ENCODE measurements around the gene TAF5L. TPM values are rescaled to one million over a fixed set of nuclear protein-coding genes. Genes with fewer than 3 reads are reported as not detected.

The TAF5L gene
- total RNA-seq, 1 experiment from 2014 or later = 28.7 TPM

DNA sequence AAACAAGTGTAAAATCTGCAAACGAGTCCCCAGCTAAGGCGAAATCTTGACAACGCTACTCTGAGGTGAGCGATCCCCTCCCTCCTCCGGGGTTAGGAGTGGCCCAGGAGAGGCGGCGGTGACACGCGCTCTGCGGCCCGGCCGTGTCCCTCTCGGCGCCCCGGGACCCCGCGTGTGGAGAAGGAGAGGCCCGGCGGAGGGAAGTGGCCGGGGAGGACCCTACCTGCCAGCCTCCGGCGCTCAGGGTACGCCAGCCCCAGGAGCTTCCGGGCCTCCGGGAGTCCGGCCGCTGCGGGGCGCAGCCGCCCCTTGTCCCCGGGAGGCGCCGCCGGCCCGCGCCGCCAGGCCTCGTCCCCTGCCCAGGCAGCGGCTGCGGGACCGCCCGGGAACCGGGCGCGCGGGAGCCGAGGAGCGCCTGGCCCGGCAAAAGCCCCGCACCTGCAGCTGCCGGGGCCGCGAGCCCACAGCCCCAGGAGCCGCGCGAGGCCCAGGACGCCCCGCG is 68.0 kb downstream of the TAF5L start:
- H3K9me3 ChIP-seq (replicated peaks) = no peaks in the 10 kb centered on the region
- DNase-seq = peak; percentile 40 to 52
- no peaks in the 10 kb centered on the region for H3K27me3 ChIP-seq
- no peaks in the 10 kb centered on the region for H3K36me3 ChIP-seq
- H3K4me3 ChIP-seq = peak overlapping the region; percentile 78
- peaks cover 3% of the 10 kb centered on the region; the same call in 1 of the 2 replicates for H3K4me1 ChIP-seq
- no peak overlapping the region for H3K27ac ChIP-seq

DNA sequence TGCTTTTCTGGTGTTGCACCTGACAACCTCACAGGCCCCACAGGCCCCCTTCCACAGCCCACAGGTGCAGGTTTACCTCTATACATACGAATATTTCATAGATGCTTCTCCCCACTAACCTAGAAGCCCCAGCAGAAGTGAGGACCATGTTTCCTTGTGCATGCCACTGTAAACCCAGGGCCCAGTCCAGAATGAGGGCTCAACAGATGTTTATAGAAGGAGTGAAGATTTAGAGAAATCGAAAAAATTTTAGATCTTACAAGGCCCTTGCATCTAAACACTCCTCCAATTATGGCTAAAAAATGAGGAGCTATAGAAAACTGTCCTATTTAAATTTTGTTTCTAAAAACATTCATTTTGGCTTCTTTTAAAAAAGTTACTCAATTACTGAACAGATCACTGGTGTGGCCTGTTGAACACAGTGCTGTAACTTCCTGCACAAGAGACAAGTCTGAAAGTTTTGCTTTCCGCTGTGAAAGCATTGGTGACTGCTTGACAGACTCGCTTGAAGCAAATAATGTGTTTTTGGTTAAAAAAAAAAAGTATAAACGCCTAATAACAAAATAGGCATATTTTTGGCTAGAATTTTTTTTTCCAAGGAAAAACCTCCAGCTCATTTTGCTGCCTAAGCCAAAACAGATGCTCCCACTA is 68.6 kb downstream of the TAF5L start:
- DNase-seq = peak in 1 of 2 experiments; percentile 20
- H3K27me3 ChIP-seq = no peaks in the 10 kb centered on the region
- no peaks in the 10 kb centered on the region for H3K9me3 ChIP-seq (replicated peaks)
- peak overlapping the region; percentile 78 for H3K4me3 ChIP-seq
- H3K4me1 ChIP-seq = no peaks in the 10 kb centered on the region
- H3K36me3 ChIP-seq = no peaks in the 10 kb centered on the region
- H3K27ac ChIP-seq = no peak overlapping the region

DNA sequence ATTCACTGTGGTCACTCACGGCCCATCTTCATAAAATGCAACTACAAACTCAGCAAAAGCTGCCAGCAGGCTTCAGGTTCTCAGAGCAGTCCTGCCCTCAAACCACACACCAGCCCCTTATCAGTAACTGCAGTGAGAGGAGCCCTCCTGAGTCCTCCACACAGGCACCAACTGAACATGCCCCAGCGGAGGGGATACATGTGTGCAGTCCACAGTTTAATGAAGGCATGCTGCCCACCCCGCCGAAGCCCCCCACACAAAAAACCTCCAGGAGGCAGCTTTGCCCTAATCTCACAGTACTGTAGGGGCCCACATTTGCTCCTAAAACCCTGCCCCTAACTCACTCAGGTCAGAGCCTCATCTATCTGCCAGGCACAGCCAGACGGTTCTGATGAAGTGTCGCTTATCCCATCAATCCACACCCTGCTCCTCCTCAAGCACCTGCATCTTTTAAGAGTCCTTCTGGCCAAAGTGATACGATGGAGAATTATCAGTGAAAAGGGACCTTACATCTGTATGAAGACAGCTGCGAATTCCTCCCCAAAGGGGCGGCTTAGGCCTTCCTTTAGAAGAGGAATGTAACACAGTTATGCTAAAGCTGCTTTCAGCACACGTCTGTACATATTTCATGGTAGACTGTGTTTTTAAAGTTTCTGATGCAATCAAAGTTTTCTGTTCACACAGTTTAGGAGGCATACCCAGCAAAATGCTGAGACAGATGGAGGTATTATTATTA is 70.9 kb downstream of the TAF5L start:
- Histone ChIP-seq H3K9me3 (replicated peaks) (no peaks in the 10 kb centered on the region), H3K27ac (no peak overlapping the region), H3K27me3 (no peaks in the 10 kb centered on the region), H3K4me1 (no peaks in the 10 kb centered on the region), H3K4me3 (no peak overlapping the region), H3K36me3 (no peaks in the 10 kb centered on the region)
- no peak for DNase-seq

DNA sequence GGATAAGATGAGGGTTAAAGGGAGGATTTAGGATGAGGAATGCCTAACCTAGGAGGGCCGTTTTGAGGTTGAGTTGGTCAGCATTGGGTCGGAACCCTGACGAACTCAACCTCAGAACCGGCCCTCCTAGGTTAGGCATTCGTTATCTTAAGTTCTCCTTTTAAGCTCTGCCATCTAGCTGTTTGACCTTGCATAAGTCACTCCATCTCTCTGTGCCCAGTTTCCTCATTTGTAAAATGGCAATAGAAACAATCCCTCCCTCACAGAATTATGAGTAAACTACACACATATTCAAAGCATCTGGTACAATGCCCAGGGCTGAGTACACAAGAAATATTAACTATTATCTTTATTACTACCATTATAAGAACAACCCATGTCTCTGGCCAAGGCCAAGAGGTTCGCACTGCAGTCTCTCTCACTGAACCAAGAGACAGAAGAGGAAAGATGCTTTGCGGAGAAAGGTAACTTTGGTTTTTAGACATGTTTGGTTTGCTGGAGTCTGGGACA is 72.2 kb downstream of the TAF5L start:
- no peaks in the 10 kb centered on the region for H3K27me3 ChIP-seq
- no peaks in the 10 kb centered on the region for H3K4me1 ChIP-seq
- H3K36me3 ChIP-seq = no peaks in the 10 kb centered on the region
- no peak overlapping the region for H3K4me3 ChIP-seq
- DNase-seq = no peak
- no peak overlapping the region for H3K27ac ChIP-seq
- H3K9me3 ChIP-seq (replicated peaks) = no peaks in the 10 kb centered on the region

DNA sequence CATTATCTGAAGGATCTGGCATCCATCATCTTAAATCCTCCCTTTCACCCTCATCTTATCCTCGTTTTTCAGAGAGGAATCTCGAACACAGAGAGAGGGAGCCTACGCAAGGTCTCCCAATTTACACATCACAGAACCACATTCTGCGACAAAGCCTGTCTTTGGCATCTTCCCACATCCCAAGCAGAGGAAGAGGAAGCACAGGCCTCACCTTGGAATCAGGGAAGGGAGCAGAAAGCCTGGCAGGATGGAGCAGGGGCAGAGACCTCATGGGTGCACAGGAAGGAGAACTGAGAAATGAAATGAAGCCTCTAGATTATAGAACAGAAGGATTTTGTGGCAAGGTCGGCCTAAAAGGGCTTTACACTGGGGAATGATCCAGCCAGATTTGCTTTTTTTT is 73.2 kb downstream of the TAF5L start:
- no peak for DNase-seq

DNA sequence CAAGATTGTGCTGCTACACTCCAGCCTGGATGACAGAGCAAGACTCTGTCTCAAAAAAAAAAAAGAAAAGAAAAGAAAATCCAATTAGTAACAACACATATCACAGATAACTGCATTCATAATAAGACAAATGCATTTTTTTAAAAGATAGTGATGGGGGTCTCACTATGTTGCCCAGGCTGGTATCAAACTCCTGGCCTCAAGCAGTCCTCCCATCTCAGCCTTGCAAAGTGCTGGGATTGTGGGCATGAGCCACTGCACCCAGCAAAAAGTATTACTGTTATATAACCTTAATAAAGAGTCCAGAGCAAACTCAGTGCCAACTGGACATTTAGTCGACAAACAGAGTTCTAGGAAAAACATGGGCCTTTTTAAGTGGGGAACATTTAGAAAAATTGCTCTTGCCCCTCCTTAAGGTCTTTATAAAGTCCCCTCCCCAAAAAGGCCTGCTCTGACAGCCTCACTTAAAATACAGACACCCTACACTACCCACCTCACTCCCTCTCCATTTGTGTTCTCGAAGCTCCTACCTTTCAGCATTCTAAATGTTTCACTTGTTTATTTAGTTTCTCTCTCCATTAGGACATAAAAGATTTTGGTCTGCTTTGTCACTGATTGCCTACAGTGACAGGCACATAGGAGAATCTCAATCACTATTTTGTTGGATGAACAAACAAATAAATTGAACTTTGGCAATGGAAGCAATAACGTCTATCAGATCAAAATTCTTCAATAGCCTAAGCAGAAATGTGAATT is 74.9 kb downstream of the TAF5L start:
- peaks cover 9% of the 10 kb centered on the region for H3K36me3 ChIP-seq
- H3K4me1 ChIP-seq = no peaks in the 10 kb centered on the region
- no peak overlapping the region for H3K4me3 ChIP-seq
- DNase-seq = no peak
- H3K27me3 ChIP-seq = no peaks in the 10 kb centered on the region
- H3K9me3 ChIP-seq (replicated peaks) = no peaks in the 10 kb centered on the region
- no peak overlapping the region for H3K27ac ChIP-seq

More for the DNA sequence above, 73.2 kb downstream of the TAF5L start:
- Histone ChIP-seq H3K27me3 (no peaks in the 10 kb centered on the region), H3K9me3 (replicated peaks) (no peaks in the 10 kb centered on the region), H3K4me1 (no peaks in the 10 kb centered on the region), H3K27ac (no peak overlapping the region), H3K36me3 (no peaks in the 10 kb centered on the region; the same call in 1 of the 2 replicates), H3K4me3 (no peak overlapping the region)

DNA sequence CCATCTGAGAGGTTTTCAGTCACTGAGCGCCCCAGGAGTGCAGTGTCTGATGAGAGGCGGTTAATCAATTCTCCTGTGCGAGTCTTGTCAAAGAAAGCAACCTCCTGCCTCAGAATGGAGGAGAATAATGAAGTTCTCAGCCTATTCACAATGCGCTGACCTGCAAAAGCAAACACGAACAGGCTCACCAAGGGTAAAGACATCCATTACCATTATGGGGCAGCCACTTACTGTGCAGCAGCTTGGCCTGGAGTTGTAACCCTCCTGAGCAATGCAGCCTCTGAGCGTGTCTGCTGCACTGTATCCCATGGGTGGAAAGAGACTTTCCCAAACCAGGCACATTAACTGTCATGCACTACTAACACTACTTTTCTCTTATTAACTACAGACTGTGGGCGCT is 78.4 kb downstream of the TAF5L start:
- Histone ChIP-seq H3K27ac (no peak overlapping the region), H3K4me3 (no peak overlapping the region), H3K4me1 (no peaks in the 10 kb centered on the region), H3K36me3 (peaks cover 23% of the 10 kb centered on the region), H3K9me3 (replicated peaks) (no peaks in the 10 kb centered on the region), H3K27me3 (no peaks in the 10 kb centered on the region)
- DNase-seq = no peak

DNA sequence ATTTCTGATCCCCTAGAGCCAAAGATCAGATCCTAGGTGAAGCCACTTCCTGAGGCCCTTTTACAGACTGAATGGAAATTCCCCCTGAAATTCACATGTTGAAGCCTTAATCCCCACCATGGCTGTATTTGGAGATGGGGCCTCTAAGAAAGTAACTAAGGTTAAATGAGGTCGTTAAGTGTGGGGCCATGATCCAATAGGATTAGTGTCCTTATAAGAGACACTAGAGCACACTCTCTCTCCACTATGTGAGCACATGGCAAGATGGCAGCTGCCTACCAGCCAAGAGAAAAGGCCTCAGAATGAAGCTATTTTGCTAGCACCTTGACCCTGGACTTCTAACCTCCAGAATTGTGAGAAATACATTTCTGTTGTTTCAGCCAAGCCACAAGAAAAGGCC is 81.3 kb downstream of the TAF5L start:
- Histone ChIP-seq H3K36me3 (peaks cover 30% of the 10 kb centered on the region), H3K9me3 (replicated peaks) (no peaks in the 10 kb centered on the region), H3K4me3 (no peak overlapping the region), H3K4me1 (no peaks in the 10 kb centered on the region), H3K27me3 (no peaks in the 10 kb centered on the region), H3K27ac (no peak overlapping the region)
- DNase-seq = no peak

Other genes with a start within 250 kb of the TAF5L start
- gene ACTA1, start 192.0 kb downstream of the TAF5L start, total RNA-seq (2014; rRNA removed; shearing (Covaris generic)) = 0.15 and 0.93 TPM in 2 replicates
- gene NUP133, start 117.8 kb downstream of the TAF5L start, total RNA-seq (2014; rRNA removed; shearing (Covaris generic)) = 52.4 and 54.0 TPM in 2 replicates
- gene ABCB10, start 67.4 kb downstream of the TAF5L start, total RNA-seq (2014; rRNA removed; shearing (Covaris generic)) = 14.9 and 18.3 TPM in 2 replicates
- gene URB2, start 125 bp upstream of the TAF5L start, total RNA-seq (2014; rRNA removed; shearing (Covaris generic)) = 33.3 and 34.4 TPM in 2 replicates